Peyer's patch (tissue), 4 donors: Measurements from ENCODE around the gene ABCC4. TPM values are rescaled to one million over a fixed set of nuclear protein-coding genes. Genes with fewer than 3 reads are reported as not detected.

Source experiments
- DNase-seq, 3 donors: peaks; one replicate each; pipeline ENCODE4 v3.0.0-alpha.2; 2017 to 2019
- H3K27ac ChIP-seq, 4 donors: fragments of 200-600 bp; sonication (generic); one replicate each; pipeline ENCODE4 v1.5.1; 2016 to 2019
- H3K27me3 ChIP-seq, 2 donors: fragments of 200-600 bp; sonication (generic); one replicate each; pipeline ENCODE4 v1.5.1; 2019
- H3K36me3 ChIP-seq, 3 donors: fragments of 200-600 bp; sonication (generic); one replicate each; pipeline ENCODE4 v1.5.1; 2016 to 2019
- H3K4me1 ChIP-seq, 4 donors: fragments of 200-600 bp; sonication (generic); one replicate each; pipeline ENCODE4 v1.5.1; 2016 to 2019
- H3K4me3 ChIP-seq, 4 donors: fragments of 200-600 bp; sonication (generic); 1 replicate in 3 of 4; 2 replicates in 1 of 4; pipeline ENCODE4 v1.5.1; 2016 to 2019; ENCODE audit warnings: mild to moderate bottlenecking in 1 of 4
- H3K9me3 ChIP-seq, 4 donors: fragments of 200-600 bp; sonication (generic); one replicate each; pipeline ENCODE4 v1.5.1; 2016 to 2019; ENCODE audit warnings: mild to moderate bottlenecking in 1 of 4
- CTCF ChIP-seq, 6 experiments: fragments of 450-650 bp in 4 of 6; fragments of 200-600 bp in 2 of 6; sonication (generic) in 1 of 6; IDR thresholded peaks; one replicate each; pipeline ENCODE4 v1.5.1; 2017 to 2019; ENCODE audit warnings: antibody characterized with exemption in 6 of 6, mild to moderate bottlenecking in 3 of 6, moderate library complexity in 1 of 6
- POLR2A ChIP-seq, 2 donors: fragments of 450-650 bp; IDR thresholded peaks; one replicate each; pipeline ENCODE4 v1.5.1; 2017; ENCODE audit warnings: antibody characterized with exemption in 2 of 2, mild to moderate bottlenecking in 2 of 2, moderate library complexity in 2 of 2
- total RNA-seq, 4 donors: library from RNA; depleted of rRNA; stranded (reverse); fragments of >200 nt; gene quantifications; one replicate each; pipeline ENCODE4 v1.1.0, GENCODE V29; 2016

ABCC4 gene
- total RNA-seq, 4 donors from 2014 or later: 7.2 to 81.7 (median 13.7) TPM

GRCh38 chr13:95067303-95067702 lies 233.9 kb downstream of the ABCC4 start:
- Histone ChIP-seq H3K4me1 (no peaks in the 10 kb centered on the region), H3K9me3 (no peaks in the 10 kb centered on the region), H3K36me3 (peaks cover 0 to 16% (median 0%) of the 10 kb centered on the region in 3 donors), H3K27ac (no peak overlapping the region), H3K27me3 (no peaks in the 10 kb centered on the region), H3K4me3 (no peak overlapping the region)
- TF ChIP-seq CTCF (IDR thresholded peaks at IDR 0.05) (no peak), POLR2A (IDR thresholded peaks at IDR 0.05) (no peak)
- DNase-seq: no peak

- Histone ChIP-seq H3K4me3 (no peak overlapping the region), H3K36me3 (no peaks in the 10 kb centered on the region), H3K27ac (no peak overlapping the region), H3K9me3 (no peaks in the 10 kb centered on the region), H3K27me3 (no peaks in the 10 kb centered on the region), H3K4me1 (no peaks in the 10 kb centered on the region)
- TF ChIP-seq POLR2A (IDR thresholded peaks at IDR 0.05) (no peak), CTCF (IDR thresholded peaks at IDR 0.05) (no peak)
- DNase-seq: no peak
Measured at GRCh38 chr13:95060014-95060519, 241.2 kb downstream of the ABCC4 start.

DNA sequence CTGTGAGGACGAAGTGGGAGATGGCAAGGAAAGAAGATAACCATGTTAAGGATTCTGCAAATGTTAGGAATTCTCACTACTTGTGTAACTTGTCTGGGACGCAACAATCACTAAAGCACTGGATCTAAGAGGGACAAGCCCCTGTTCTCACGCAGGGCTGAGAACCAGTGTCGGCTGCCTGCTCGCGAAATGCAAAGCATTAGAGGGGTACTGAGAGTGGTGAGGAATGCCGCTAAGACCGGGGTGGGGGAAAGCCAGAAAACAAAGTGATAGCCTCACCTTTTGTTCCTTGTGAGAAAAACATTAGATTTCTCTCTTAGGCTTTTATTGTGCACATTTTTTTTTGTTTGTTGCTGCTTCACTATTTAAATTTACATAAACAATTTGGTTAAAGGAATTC lies 241.9 kb downstream of the ABCC4 start:
- Histone ChIP-seq H3K27ac (no peak overlapping the region), H3K9me3 (no peaks in the 10 kb centered on the region), H3K36me3 (no peaks in the 10 kb centered on the region), H3K4me3 (no peak overlapping the region), H3K27me3 (no peaks in the 10 kb centered on the region), H3K4me1 (no peaks in the 10 kb centered on the region)
- no peak for TF ChIP-seq CTCF (IDR thresholded peaks at IDR 0.05)
- TF ChIP-seq POLR2A (IDR thresholded peaks at IDR 0.05): no peak
- DNase-seq: no peak

- Histone ChIP-seq H3K36me3 (no peaks in the 10 kb centered on the region), H3K4me1 (no peaks in the 10 kb centered on the region), H3K4me3 (no peak overlapping the region), H3K27ac (no peak overlapping the region), H3K27me3 (no peaks in the 10 kb centered on the region), H3K9me3 (no peaks in the 10 kb centered on the region)
- DNase-seq: no peak
- TF ChIP-seq POLR2A (IDR thresholded peaks at IDR 0.05) (no peak), CTCF (IDR thresholded peaks at IDR 0.05) (no peak)
Measured at GRCh38 chr13:95058680-95059079, 242.6 kb downstream of the ABCC4 start.

- Histone ChIP-seq H3K4me1 (no peaks in the 10 kb centered on the region), H3K27me3 (no peaks in the 10 kb centered on the region), H3K27ac (no peak overlapping the region), H3K36me3 (no peaks in the 10 kb centered on the region), H3K4me3 (no peak overlapping the region), H3K9me3 (no peaks in the 10 kb centered on the region)
- no peak for DNase-seq
- no peak for TF ChIP-seq POLR2A (IDR thresholded peaks at IDR 0.05)
- TF ChIP-seq CTCF (IDR thresholded peaks at IDR 0.05): no peak
Measured at GRCh38 chr13:95056266-95056665, 245.0 kb downstream of the ABCC4 start.
